Measurements from ENCODE around the gene FAM131A.

The FAM131A gene

GRCh38 chr3:184389935-184390528 lies 52.6 kb downstream of the FAM131A start:
- ChIA-PET POLR2A (no interaction called here), CTCF (interaction anchor here (1.3 kb wide), 1 partner anchor 18 kb away, joined by 5 read pairs; no protein-coding TSS in a partner anchor)
- TF ChIP-seq ZBTB8A (tag by site-specific recombination; IDR thresholded peaks at IDR 0.05), result no peak
- 0 out of 2 replicates have a peak, but pooled peaks have one; percentile 48 for TF ChIP-seq ZNF121 (tag by site-specific recombination; IDR thresholded peaks at IDR 0.05)
- H3K27ac ChIP-seq (ENCODE audit: extremely low read depth, low read depth, low read length), result no peak overlapping the region
- no peaks in the 10 kb centered on the region for H3K4me1 ChIP-seq (ENCODE audit: control insufficient read depth, insufficient read depth, low read length)
- H3K4me3 ChIP-seq (ENCODE audit: low read depth, low read length), result no peak overlapping the region
- H3K36me3 ChIP-seq (ENCODE audit: control insufficient read depth in 2 of 2, insufficient read depth in 1 of 2, low read length in 2 of 2), result peaks cover 0 to 19% of the 10 kb centered on the region in 2 experiments; a peak in 1 of 3 replicates
- no peaks in the 10 kb centered on the region for H3K9me3 ChIP-seq (ENCODE audit: control insufficient read depth, insufficient read depth, low read depth, low read length)

- ChIA-PET CTCF (no interaction called here), POLR2A (interaction anchor here (0.5 kb wide), 1 partner anchor 47 kb away, joined by 4 read pairs; no protein-coding TSS in a partner anchor)
- Histone ChIP-seq H3K9me3 (ENCODE audit: control insufficient read depth, insufficient read depth, low read depth, low read length) (no peaks in the 10 kb centered on the region), H3K27ac (ENCODE audit: extremely low read depth, low read depth, low read length) (no peak overlapping the region), H3K36me3 (ENCODE audit: control insufficient read depth in 2 of 2, insufficient read depth in 1 of 2, low read length in 2 of 2) (peaks cover 0 to 15% of the 10 kb centered on the region in 2 experiments; a peak in 1 of 3 replicates), H3K4me1 (ENCODE audit: control insufficient read depth, insufficient read depth, low read length) (no peaks in the 10 kb centered on the region), H3K4me3 (ENCODE audit: low read depth, low read length) (no peak overlapping the region)
- no peak for TF ChIP-seq ZNF585B (tag by site-specific recombination; IDR thresholded peaks at IDR 0.05)
- no peak for TF ChIP-seq ZNF561 (tag by site-specific recombination; IDR thresholded peaks at IDR 0.05; ENCODE audit: borderline replicate concordance)
- TF ChIP-seq ZBTB11 (tag by site-specific recombination; conservative IDR thresholded peaks at IDR 0.05; ENCODE audit: low read depth), result no peak
- TF ChIP-seq ZNF558 (tag by site-specific recombination; IDR thresholded peaks at IDR 0.05), result no peak
- no peak for TF ChIP-seq ZNF843 (tag by site-specific recombination; IDR thresholded peaks at IDR 0.05)
- TF ChIP-seq ZNF473 (tag by site-specific recombination; IDR thresholded peaks at IDR 0.05), result no peak
- TF ChIP-seq ZNF112 (tag by site-specific recombination; IDR thresholded peaks at IDR 0.05), result no peak
- TF ChIP-seq ZNF132 (tag by site-specific recombination; IDR thresholded peaks at IDR 0.05; ENCODE audit: borderline replicate concordance), result no peak
- no peak for TF ChIP-seq ZNF10 (tag by site-specific recombination; IDR thresholded peaks at IDR 0.05)
- TF ChIP-seq ZFP41 (tag by site-specific recombination; IDR thresholded peaks at IDR 0.05; ENCODE audit: borderline replicate concordance), result no peak
Observed at GRCh38 chr3:184391266-184391665, 53.9 kb downstream of the FAM131A start.

- ChIA-PET CTCF (interaction anchor here (0.8 to 1.1 kb wide), 2 partner anchors 24 to 66 kb away, joined by 3 to 4 read pairs; no protein-coding TSS in a partner anchor), POLR2A (no interaction called here)
- H3K9me3 ChIP-seq (ENCODE audit: control insufficient read depth, insufficient read depth, low read depth, low read length), result no peaks in the 10 kb centered on the region
- H3K4me3 ChIP-seq (ENCODE audit: low read depth, low read length), result no peak overlapping the region
- H3K27ac ChIP-seq (ENCODE audit: extremely low read depth, low read depth, low read length), result no peak overlapping the region
- no peaks in the 10 kb centered on the region for H3K36me3 ChIP-seq (ENCODE audit: control insufficient read depth in 2 of 2, insufficient read depth in 1 of 2, low read length in 2 of 2)
- no peaks in the 10 kb centered on the region for H3K4me1 ChIP-seq (ENCODE audit: control insufficient read depth, insufficient read depth, low read length)
- TF ChIP-seq ZBTB8A (tag by site-specific recombination; IDR thresholded peaks at IDR 0.05) (no peak), ZNF580 (tag by site-specific recombination; IDR thresholded peaks at IDR 0.05) (no peak), ZNF561 (tag by site-specific recombination; IDR thresholded peaks at IDR 0.05; ENCODE audit: borderline replicate concordance) (no peak), TRIM28 (IDR thresholded peaks at IDR 0.05; ENCODE audit: borderline replicate concordance, low read length) (no peak), ZBTB44 (tag by site-specific recombination; IDR thresholded peaks at IDR 0.05) (no peak), ZNF18 (tag by site-specific recombination; IDR thresholded peaks at IDR 0.05) (no peak), YY1 (tag by site-specific recombination; IDR thresholded peaks at IDR 0.05) (no peak), ZNF488 (tag by site-specific recombination; IDR thresholded peaks at IDR 0.05) (no peak), ZNF600 (tag by site-specific recombination; IDR thresholded peaks at IDR 0.05) (no peak), SCRT1 (tag by site-specific recombination; IDR thresholded peaks at IDR 0.05; ENCODE audit: borderline replicate concordance) (no peak), ZNF274 (IDR thresholded peaks at IDR 0.05; ENCODE audit: low read length) (no peak), ZNF274 (tag by site-specific recombination; IDR thresholded peaks at IDR 0.05; ENCODE audit: borderline replicate concordance) (no peak), ZBTB48 (tag by site-specific recombination; IDR thresholded peaks at IDR 0.05) (no peak), ZFHX2 (tag by site-specific recombination; conservative IDR thresholded peaks at IDR 0.05) (no peak), ZSCAN23 (tag by site-specific recombination; IDR thresholded peaks at IDR 0.05) (no peak)
Observed at GRCh38 chr3:184395320-184395660, 57.9 kb downstream of the FAM131A start.
